PC-9 (cell line): ENCODE results near the gene SPECC1L.

Experiments used
- CTCF ChIP-seq: fragments of 200-600 bp; sonication (generic); conservative IDR thresholded peaks from 2 replicates; pipeline ENCODE4 v1.6.1; 2017; ENCODE audit warnings: mixed run types, antibody characterized with exemption, mild to moderate bottlenecking, moderate library complexity
- EZH2 ChIP-seq: fragments of 200-600 bp; sonication (generic); IDR thresholded peaks from 2 replicates; pipeline ENCODE4 v1.8.0; 2017; ENCODE audit warnings: antibody characterized with exemption, low read depth

- TF ChIP-seq CTCF (no peak), EZH2 (no peak)
Measured at GRCh38 chr22:24411256-24412004, 140.8 kb downstream of the SPECC1L start.
